GM03348 (cell line): Measurements from ENCODE around the gene LSM14B.
A peak's percentile ranks its signal among the peaks of the same experiment; 100 is the strongest.
"Not testable (repeated sequence)": the region's sequence is repeated elsewhere in the genome, so short reads cannot be mapped to it uniquely, and the experiment has no call there.

Experiments
- DNase-seq: peaks from one replicate; pipeline ENCODE4 v3.0.0; 2012; ENCODE audit warnings: low spot score

Gene LSM14B

GRCh38 chr20:62147528-62147927, 25.3 kb downstream of the LSM14B start:
- no peak for DNase-seq

GRCh38 chr20:62148383-62148782, 26.1 kb downstream of the LSM14B start:
- DNase-seq: not testable (repeated sequence)

GRCh38 chr20:62148908-62149314, 26.6 kb downstream of the LSM14B start:
- no peak for DNase-seq

GRCh38 chr20:62149532-62150309, 27.4 kb downstream of the LSM14B start:
- DNase-seq: peak; percentile 50

- no peak for DNase-seq
Observed at GRCh38 chr20:62150310-62150575, 28.0 kb downstream of the LSM14B start.

GRCh38 chr20:62151225-62151624, 28.9 kb downstream of the LSM14B start:
- no peak for DNase-seq

- DNase-seq: no peak
Observed at GRCh38 chr20:62151835-62152364, 29.6 kb downstream of the LSM14B start.

GRCh38 chr20:62155428-62156253, 33.4 kb downstream of the LSM14B start:
- no peak for DNase-seq

GRCh38 chr20:62156254-62156556, 33.9 kb downstream of the LSM14B start:
- no peak for DNase-seq

GRCh38 chr20:62156592-62157386, 34.5 kb downstream of the LSM14B start:
- DNase-seq: peak; percentile 85

- DNase-seq: no peak
Observed at GRCh38 chr20:62157387-62158087, 35.3 kb downstream of the LSM14B start.

- no peak for DNase-seq
Observed at GRCh38 chr20:62158088-62158400, 35.8 kb downstream of the LSM14B start.

GRCh38 chr20:62158541-62158940, 36.3 kb downstream of the LSM14B start:
- no peak for DNase-seq

GRCh38 chr20:62159052-62159451, 36.8 kb downstream of the LSM14B start:
- no peak for DNase-seq

- no peak for DNase-seq
Observed at GRCh38 chr20:62159839-62160238, 37.6 kb downstream of the LSM14B start.

- no peak for DNase-seq
Observed at GRCh38 chr20:62160253-62160652, 38.0 kb downstream of the LSM14B start.

GRCh38 chr20:62160876-62161275, 38.6 kb downstream of the LSM14B start:
- no peak for DNase-seq

- DNase-seq: no peak
Observed at GRCh38 chr20:62161347-62161746, 39.1 kb downstream of the LSM14B start.

GRCh38 chr20:62162765-62163484, 40.6 kb downstream of the LSM14B start:
- no peak for DNase-seq

- no peak for DNase-seq
Observed at GRCh38 chr20:62163485-62163865, 41.2 kb downstream of the LSM14B start.

GRCh38 chr20:62163986-62164762, 41.9 kb downstream of the LSM14B start:
- no peak for DNase-seq
